NCI-H2029 treated with DMSO at 0.1 percent for 48 hours (cell line): ENCODE measurements around the gene GAL3ST3.

Source experiments
- DNase-seq: peaks from one replicate; lab custom pipeline; 2025; lab: John Stamatoyannopoulos, UW

GAL3ST3 gene

DNA sequence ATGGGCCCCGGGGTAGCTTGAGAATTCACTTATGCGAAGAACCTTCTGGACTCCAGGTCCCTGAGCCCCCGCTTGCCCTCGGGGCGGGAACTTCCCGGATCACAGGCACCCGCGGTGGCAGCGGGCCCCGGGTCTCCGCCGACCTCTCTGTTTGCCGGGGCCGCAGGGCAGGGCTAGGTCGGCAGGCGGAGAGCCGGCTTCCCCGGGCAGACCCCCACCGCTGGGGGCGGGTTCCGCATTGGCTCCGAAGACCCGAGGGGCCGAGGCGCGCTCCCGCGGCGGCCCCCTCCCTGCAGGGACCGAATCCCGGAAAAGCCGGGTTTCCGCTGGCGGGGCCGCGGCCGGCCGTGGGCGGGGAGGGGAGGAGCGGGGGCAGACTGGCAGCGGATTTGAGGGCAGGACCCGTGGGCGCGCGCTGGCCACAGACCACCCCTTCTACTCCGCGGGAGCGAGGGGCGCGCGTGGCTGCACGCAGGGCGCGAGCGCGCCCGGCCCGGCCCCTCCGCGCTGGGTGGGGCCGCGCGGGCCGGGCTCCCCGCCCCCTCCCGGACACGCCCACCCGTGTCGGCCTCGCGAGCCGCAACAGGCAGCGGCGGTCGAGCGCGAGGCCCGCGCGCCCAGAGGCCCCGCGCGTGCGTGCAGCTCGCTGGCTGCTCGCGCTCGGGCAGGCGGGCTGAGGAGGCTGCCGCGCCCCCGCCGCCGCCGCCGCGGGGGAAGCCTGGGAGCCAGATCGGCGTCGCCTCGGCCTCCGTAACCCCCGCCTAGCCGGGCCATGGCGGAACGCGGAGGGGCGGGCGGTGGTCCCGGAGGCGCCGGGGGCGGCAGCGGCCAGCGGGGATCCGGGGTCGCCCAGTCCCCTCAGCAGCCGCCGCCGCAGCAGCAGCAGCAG lies 21.0 kb upstream of the GAL3ST3 start, which contains the start of gene PACS1:
Gene PACS1, plus strand, starts transcription at position 558 of the 889 bp plus-strand sequence. Its CDS starts 215 bp downstream, at position 773.
- DNase-seq, result no peak

DNA sequence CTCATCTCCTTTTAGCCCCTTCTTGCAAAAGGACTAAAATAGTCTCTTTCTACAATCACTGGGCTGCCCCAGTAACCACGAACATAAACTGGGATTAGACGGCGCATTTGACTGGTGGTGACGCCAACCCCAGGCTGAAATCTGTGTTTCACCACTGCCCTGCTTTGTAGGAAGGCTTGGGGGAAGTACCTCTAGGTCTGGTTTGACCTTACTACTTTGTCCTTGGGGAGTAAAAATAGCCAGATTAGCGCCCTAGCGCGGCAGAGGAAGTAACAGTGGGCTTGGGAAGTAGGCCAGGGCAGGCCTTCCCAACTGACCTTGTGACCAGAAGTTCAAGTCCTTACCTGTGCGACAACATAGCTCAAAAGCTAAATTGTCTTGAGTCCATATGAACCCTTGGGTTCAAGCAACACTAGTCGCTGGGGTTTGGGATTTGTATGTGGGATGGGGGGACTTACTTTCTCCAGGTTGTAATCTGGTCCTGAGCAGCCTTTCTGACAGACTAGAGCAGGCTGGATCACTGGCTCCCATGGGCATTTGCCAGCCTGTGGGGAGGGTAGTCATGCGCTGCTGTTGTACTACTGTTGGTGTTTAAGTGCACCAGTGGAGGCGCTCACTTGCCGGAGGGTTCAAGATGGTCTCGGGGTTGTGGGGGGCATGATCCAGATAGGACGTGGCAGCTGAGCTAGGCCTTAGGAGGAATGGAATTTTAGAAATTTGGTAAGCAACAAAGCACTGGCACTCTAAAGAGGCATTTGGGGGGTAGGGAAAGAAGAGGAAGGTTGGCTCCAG lies 20.2 kb upstream of the GAL3ST3 start:
- no peak for DNase-seq

DNA sequence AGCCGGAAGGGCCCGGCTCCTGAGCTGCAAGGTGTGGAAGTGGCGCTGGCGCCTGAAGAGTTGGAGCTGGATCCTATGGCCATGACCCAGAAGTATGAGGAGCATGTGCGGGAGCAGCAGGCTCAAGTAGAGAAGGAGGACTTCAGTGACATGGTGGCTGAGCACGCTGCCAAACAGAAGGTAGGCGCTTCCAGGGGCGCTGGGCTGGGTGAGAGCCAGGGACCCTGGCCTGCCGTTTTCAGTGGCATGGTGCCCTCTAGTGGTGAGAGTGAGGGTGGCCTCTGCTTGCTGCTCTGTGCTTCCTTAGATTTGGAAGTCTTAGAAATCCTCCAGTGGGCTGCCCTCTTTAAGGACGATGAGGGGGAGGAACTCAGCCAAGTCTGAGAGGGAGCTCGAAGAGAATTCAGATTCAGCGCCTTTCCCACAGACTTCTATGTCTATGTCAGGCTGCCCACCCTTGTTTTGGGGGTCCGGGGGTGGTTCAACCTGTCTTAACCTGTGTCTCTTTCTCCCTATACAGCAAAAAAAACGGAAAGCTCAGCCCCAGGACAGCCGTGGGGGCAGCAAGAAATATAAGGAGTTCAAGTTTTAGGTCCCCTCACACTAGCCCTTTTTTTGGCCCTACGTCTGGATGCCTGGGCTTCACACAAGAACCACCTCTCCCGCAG lies 19.3 kb upstream of the GAL3ST3 start:
- DNase-seq, result peak; percentile 29

DNA sequence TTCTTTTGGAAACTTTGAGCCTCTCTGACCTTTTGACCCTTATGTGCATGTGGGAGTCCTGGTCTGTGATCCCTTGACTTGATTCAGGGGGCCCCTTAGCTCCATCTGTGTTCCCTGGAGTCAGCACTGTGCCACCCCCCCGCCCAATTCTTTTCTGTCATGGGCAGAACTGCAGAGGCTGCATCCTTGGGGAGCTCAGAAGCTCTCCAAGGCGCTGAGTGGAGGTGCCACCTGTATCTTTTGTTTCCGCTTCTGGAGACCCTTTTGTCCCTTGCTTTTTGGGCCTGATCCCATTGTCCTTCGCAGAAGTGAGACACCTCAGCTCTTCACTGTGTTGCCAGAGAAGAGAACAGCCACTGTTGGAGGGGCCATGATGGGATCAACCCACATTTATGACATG lies 18.7 kb upstream of the GAL3ST3 start:
- DNase-seq, result no peak

DNA sequence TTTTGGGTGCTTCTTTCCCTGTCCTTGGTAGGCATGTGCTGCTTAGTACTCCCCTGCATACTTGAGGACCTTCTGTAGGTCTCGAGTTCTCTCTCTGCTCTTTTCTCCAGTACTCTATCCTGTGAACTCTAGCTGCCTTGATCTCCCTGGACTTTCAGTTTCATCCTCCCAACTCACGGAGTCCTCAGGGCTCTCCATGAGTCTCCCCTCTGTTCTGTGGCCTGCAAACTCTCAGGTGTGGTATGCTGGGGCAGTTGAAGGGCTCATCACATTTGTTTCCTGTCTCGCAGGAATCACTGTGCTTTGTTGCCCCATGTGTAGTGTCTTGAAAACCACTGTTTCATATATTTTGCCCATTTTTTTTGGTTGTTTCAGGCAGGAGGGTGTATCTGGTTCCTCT lies 17.8 kb upstream of the GAL3ST3 start:
- DNase-seq, result no peak

DNA sequence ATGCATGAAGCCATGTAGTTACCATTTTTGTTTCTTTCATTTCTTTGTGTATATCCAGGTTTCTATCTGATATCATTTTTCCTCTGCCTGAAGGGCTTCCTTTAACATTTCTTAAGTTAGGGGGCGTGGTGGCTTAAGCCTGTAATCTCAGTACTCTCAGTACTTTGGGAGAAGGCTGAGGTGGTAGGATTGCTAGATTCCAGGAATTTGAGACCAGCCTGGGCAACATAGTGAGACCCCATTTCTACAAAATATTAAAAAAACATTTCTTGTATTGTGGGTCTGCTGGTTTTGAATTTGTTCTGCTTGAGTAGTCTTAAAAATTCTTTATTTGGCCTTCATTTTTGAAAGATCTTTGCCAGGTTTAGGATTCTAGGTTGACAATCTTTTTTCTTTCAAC lies 15.6 kb upstream of the GAL3ST3 start:
- DNase-seq, result no peak

DNA sequence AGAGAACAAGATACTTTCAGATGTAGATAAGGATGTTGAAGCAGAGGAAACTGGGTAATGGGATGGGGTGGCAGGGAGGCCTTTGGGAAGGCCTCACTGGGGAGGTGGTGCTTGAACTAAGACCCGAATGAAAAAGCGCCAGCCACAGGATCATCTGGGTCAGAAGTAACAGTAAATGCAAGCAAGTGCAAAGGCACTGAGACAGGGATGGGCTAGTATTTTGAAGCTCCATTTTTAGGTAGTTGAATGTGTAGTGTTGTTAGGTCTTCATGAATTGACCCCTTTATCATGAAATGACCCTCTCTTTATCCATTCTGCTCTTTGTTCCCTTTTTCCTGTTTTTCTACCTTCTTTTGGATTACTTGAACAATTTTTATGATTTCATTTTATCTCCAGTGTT lies 14.9 kb upstream of the GAL3ST3 start:
- DNase-seq, result no peak

DNA sequence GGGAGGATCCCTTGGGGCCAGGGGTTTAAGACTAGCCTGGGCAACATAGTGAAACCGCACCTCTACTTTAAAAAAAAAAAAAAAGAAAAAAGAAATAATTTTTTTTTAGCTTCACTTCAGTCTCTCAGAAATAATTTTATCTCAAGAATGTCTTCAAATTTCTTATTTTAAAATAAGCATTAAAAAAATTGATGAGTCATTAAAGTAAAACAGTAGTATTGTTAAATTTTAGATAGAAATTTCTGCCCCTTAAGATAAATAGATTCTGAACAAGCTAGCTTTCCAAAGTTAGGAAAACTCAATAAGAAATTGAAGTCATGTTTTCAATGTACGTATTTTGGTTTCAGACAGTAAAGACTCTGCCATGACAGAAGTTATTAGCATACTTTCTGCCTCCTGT lies 13.4 kb upstream of the GAL3ST3 start:
- DNase-seq, result no peak

DNA sequence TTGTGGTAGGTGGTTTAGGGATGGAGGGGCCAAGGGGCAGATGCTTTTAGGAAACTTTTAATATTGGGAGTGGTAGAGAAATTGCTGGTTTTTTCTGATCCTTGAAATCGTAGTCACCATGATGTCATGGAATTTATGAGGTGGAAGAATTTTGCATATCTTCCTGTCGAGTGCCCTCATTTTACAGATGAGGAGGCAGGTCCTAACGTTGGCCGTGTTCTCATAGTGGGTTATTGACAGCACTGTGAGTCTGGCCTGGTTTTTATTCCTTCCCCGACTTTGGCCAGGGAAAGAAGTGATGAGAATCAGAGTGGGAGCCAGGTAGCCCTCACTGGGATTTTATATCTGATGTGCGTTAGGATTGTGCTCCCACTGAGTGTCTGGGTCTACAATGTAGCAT lies 12.3 kb upstream of the GAL3ST3 start:
- DNase-seq, result no peak

DNA sequence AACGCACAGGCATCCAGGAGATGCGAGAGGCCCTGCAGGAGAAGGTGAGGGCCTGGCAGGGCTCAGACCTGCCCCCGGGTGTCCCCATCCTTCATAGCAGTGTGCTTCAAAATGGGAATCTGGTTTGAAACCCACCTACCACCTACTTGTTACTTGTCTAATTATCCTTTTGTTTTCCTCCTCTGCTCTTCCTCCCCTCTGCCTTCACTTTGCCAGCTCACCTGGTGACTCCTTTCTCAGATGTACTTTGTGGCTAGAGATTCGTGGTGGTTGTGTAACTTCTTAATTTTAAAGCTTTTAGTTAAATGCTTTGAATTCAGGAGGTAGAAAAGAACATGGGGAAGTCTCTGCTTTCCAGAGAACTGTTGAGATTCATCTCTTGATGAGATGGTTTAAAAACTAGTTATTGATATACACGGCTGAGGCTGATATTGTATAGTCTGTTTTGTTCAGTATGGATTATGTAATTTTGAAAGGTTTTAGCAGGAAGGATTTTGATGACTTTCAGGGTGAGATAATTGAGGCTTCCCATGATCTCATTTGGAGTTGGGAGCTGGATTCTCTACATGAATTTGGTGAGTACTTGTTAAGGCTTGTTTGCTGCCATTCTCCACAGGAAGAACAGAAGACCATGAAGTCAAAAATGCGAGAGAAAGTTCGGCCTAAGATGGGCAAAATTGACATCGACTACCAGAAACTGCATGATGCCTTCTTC lies 11.2 kb upstream of the GAL3ST3 start:
- DNase-seq, result no peak

DNA sequence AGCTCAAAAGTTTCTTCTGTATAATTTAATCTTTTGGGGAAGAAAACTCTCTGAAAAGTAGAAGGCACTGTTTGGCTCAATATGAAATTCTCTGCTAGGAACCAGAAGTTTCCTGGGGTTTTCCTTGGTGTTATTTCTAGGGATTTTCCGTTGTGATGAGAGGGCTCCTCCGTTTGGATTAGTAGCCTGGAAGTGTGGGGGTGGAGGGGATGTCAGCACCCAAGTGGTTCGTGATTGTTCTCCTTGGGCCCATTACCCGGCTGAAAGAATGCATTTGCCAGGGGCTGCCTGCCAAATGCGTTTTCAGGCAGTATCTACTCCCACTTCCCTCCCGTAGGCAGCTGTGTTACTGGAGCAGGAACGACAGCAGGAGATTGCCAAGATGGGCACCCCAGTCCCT lies 7.5 kb upstream of the GAL3ST3 start:
- DNase-seq, result no peak

DNA sequence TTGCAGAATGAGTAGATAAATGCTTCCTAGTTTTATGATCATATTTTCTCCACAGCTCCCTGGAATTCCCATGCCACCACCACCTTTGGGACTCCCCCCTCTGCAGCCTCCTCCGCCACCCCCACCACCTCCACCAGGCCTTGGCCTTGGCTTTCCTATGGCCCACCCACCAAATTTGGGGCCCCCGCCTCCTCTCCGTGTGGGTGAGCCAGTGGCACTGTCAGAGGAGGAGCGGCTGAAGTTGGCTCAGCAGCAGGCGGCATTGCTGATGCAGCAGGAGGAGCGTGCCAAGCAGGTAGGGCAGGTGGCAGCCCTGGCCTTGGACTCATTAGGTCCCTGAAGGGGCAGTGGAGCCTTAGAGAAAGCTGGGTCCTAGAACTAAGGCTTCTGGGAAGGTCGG lies 6.1 kb upstream of the GAL3ST3 start:
- no peak for DNase-seq

DNA sequence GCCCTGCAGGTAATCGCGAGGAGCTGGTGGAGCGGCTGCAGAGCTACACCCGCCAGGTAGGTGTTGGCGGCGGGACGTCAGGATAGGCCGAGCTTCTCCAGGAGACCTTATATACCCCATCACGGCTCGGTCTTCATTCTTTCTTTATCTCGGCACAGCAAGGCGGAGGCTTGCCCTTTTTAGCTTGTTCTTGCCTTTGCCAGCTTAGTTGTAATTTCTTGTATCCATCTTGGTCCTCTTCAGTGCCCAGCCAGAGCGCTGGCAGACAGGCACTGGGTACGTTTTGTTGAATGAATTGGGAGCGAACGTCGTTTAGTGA lies 3.7 kb upstream of the GAL3ST3 start:
- no peak for DNase-seq

DNA sequence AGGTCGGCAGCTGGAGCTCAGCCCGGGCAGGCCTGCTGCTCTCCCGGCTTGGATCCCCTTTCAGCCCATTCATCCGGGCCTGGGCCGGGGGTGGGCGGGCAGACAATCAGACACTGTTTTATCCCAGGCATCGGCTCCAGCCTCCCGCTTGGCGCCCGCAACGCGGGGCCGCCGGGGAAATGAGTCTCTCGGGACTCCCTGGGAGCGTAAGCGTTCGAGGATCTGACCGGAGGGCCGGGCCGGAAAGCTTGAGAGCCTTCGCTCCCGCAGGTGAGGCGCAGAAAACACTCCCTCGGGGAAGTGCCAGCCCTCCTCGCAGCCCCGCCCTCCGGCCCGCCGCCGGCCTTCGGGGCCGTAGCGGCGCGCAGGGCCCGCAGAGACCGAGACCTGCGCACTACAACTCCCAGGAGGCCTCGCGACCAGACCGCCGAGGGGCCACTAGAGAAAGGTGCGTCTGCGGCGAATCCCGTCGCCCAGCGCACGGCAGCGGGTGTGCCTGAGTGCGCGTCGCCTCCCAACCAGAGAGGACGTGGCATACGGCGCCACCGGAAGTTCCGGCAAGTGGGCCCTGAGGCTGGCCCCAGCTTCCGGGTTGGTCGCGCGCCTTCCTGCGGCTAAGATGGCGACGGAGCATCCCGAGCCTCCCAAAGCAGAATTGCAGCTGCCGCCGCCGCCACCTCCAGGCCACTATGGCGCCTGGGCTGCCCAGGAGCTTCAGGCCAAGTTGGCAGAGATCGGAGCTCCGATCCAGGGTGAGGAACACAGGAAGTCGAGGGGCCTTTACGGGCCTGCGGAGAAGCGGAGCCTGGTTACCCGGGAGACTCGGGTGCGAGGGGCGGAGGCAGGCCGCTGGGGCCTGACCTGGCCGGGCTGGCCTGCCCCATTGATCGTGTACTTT lies 3.1 kb upstream of the GAL3ST3 start, which contains the start of gene SF3B2:
Gene SF3B2, plus strand, starts transcription at position 599 of the 898 bp plus-strand sequence. Its CDS starts 21 bp downstream, at position 620.
- peak; percentile 91 for DNase-seq

DNA sequence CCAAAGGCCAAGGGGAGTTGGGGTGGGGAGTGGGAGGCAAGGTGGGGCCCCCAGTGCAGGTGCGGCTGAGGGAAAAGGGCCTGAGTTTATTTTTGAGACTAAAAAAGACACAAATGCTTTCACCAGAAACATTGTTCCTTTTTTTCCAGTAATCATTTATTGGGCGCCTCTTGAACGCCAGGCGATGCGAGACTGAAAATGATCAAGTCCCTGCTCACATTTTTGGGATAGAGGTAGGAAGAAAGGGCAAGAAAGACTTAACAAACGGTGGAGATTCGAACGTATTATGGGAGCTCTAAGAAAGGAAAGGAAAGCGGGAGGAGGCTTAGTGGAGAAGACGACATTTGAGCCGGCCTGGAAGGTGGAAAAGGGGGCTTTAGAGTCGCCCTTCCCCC lies 2.4 kb upstream of the GAL3ST3 start:
- no peak for DNase-seq

DNA sequence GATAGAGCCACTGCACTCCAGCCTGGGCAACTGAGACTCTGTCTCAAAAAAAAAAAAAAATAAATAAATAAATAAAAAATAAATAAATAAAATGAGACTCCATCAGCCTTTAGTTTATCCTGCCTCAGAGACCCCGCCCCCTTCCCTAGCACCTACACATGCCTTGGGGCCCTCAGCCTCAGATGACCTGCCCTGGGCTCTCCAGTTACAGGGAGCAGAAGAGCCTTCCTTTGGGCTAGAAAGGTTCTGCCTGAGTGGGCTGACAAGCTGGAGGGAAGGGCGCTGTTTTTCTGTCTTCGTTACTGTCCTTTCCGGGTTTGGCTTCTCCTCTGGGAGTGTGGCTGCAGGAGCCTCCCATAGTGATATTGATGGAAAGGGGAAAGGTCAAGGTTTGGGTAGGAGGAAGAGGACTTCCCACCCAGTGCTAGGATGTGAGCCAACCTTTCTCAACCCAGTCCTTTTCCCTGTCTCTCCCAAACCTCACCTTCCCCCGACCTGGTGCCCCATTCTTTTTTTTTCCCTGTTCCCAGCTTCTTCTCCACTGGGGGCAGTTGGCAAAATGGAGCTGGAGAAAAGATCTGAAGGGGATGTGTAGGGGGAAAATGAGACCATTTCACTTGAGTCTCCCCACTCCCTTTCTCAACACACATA lies 1.7 kb upstream of the GAL3ST3 start:
- no peak for DNase-seq

DNA sequence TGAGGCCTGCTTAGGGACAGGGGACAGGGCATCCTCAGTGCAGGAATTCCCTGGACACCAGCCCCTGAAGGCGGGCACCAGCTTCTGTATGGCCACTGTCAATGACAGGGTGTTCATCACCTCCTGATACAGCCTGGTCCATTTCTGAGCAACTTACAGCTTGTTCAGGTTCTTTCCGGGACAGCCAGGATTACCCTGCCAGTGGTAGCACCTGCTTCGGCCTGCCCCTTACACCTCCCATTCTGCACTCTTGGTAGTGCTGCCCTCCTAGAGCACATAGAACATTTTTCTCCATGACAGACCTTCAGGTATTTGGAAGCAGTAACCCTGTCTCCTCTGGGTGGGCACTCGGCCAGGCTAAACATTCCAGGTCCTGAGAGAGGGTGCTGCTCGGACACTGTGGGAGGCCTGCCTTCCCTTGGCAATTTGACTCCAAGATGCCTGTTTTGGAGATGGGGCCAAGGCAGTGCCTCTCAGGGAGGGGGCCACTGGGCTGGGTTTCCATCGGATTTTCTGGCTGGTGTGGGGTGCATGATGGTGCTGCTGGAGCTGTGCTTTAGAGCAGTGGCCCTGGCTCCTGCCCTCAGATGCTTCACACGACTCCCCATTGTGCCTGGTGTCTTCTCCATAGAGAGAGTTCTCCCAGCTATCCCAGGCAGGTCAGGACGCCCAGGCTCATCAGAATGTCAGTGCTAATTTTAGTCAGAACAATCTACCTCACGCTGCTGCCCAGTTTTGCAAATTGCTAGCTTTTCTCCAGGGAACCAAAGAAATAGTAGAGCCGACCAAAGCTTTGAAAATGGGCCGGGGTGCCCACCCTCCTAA lies 1.2 kb downstream of the GAL3ST3 start:
- no peak for DNase-seq

DNA sequence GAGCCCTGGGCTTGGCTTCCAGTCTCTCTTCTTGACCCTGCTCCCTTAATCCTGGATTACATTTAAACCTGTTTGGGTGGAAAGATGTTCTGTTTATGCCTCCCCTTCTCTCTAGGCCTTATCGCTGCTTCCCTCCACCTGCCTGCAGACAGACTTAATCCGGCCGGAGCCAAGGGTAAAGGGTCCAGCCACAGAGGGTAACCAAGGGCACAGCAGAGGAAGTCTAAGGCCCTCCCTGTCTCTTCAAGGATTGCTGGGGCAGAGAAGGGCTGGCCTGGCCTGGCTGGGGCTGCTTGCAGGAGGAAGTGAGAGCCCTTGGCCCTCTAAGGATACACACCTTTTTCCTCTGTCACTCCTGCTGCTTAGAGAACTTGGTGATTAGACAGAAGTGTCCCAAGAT lies 2.1 kb downstream of the GAL3ST3 start:
- no peak for DNase-seq

DNA sequence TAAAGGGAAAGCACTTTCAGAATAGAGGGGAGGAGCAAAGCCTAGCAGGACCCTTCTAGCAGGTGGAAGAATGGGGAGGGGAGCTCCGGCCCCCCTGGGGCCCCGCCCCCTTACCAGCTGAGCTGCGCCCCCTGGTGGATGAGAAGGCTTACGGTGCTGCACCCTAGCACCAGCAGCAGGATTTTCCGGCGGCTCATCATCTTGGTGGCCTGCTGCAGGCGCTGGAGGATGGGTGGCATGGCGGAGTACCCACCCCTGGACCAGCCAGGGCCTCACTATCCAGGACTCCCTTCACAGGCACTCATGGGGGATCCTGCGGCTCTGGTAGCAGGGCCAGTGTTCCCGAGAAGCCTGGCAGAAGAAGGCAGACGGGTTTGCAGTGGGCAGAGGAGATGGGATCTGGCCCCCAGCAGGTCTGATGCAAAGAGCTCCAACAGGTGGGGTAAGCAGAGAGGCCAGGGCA lies 3.8 kb downstream of the GAL3ST3 start:
- DNase-seq, result peak; percentile 53
